HG03280 (cell line): Measurements from ENCODE around the gene TSPAN14.
A peak's percentile ranks its signal among the peaks of the same experiment; 100 is the strongest.
"Not testable (repeated sequence)": the region's sequence is repeated elsewhere in the genome, so short reads cannot be mapped to it uniquely, and the experiment has no call there.

Source experiments
- ATAC-seq: cut with Tn5 transposase; IDR thresholded peaks from one replicate; pipeline ENCODE4 v1.9.1; 2021; ENCODE audit warnings: mild to moderate bottlenecking, moderate library complexity; ENCODE audit not compliant: unreplicated experiment

The TSPAN14 gene, protein sequence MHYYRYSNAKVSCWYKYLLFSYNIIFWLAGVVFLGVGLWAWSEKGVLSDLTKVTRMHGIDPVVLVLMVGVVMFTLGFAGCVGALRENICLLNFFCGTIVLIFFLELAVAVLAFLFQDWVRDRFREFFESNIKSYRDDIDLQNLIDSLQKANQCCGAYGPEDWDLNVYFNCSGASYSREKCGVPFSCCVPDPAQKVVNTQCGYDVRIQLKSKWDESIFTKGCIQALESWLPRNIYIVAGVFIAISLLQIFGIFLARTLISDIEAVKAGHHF

DNA sequence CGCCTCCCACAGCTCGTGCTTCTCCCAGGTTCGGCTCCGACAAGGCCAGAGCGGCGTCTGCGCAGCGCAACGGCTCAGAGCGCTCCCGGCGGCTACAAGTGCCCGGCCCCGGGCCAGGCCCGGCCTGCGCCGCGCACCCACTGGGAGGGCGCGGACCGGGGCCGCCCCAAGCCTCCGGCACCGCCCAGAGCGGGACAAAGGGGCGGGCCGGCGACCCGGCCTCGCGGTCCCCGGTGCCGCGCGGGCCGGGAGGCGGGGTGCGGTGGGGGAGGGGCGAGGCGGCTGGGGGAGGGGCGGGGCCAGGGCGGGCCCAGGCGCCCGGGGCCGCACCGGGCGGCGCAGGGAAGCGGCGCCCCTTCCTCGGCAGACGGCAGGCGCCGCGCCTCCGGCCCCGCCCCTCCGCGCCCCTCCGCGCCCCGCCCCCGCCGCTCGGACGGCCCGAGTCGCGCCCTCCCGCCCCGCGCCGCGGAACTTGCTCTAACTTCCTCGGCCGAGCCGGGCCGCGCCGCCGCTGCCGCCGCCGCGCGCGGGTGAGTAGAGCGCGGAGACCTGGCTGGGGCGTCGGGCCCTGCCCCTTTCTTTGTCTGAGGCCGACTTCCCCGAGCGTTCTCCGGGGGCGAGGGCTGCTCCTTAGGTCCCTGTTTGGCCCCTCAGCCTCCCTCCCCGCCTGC, at the start of gene TSPAN14:
TSS of gene TSPAN14 (plus strand) at position 469 of the 671 bp plus-strand sequence. CDS start 34,924 bp downstream, outside the sequence.
- ATAC-seq, result peak; percentile 72

DNA sequence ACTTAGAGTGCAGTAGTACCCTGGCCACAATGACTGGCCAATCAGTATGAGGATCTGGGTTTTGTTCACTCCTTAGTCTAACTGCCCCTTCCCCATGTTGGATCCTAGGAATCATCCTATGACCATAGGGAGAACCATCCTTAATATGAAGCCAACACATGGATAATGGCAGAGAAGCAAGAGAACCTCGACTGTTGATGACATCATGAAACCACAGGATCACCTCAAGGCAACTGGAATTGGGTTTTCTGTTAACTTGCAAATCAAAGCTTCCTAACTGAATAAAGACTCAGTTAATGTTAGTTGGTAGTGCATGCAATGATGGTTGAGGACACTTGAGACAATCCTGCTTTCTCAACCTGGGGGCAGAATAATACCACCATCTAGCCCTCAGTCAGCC, 49.1 kb upstream of the TSPAN14 start:
- no peak for ATAC-seq

DNA sequence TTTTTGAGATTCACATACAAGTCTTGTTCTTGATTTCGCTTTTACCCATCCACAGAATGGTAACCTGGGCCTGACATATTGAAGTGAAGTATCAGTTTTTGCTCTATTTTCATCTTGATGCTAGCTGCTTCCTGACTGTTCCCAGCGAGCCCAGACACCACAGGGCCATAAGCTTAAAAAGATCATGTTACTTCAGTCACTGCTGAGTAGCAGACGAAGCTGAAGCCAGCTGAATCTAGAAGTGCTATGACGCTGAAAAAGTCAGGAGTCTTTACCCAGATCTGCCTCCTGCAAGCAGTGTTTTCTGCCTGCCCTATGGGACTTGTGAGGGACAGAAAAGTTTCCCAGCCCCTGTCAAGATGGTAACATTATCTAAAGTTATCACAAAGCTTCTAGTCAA, 48.5 kb upstream of the TSPAN14 start:
- ATAC-seq, result no peak

DNA sequence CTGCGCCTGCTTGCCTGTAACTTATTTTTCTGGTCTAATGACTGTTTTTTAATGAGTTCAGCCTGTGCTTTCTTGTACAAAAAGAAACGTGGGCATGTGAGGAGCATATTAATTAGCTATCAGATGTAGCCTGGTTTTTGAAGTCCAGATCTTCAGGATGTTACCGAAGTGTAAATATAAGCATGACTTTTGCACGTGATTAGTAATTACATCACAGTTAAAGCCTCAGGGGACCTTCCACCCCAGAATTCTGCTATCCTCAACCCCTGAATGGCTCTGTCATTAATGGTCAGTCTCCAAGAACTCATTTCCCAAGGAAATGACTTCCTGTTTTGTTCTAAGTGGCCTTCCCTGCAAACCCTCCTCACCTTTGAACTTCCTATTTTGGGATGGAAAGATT, 47.9 kb upstream of the TSPAN14 start:
- no peak for ATAC-seq

DNA sequence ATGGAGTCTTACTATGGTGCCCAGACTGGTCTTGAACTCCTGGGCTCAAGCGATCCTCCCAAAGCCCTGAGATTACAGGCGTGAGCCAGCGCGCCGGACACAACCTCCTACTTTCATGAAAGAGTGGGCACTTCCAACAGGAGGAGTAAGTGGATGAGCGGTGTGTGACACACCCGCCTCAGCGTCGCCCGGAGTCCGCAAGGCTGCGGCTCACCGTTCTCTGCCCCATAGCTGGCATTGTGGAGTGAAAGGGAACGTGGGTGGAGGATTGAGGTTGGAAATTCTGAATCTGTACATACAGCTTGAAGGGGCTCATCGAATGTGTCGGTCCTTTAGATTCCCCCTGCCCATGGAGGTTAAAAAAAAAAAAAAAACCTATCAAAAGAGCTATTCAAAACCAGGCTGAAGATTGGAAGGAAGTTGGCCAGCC, 46.3 kb upstream of the TSPAN14 start:
- ATAC-seq, result peak; percentile 25

DNA sequence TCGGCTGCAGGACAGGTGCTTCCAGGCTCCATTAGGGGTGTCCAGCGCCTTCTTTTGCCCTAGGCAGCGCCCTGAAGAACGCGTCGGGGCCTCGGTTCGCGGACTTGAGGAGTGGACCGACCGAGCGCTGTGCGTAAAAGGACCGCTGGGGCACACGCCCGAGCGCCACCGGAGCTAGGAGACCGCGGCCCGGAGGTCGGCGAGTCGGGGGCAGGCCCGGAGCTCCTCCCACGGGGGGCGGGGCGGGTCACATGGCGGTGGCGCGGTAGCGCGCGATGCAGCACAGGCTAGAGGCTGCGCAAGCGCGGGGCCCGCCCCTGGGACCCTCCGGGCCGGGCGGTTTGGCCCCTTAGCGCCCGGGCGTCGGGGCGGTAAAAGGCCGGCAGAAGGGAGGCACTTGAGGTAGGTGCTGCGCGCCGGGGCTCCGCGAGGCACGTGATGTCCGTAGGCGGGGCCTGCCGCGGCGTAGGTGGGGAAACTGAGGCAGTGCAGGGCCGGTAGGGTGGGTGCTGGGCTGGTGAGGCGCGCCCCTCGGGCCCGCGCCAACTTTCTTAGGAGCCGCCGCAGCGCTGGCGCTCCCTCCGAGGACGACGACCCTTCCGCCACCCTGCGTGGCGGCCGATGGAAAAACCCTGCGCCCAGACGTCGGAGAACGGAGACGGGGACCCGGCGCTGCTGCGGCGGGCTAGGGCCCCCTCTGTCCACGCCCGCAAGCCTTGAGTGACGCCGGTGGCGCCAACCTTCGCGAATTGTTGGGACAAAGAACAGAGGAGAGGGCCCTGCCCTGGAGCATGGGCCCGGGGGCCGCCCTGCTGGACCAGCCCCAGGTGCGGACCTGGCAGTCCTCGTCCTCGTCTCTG, 45.6 kb upstream of the TSPAN14 start, which contains the start of gene PRXL2A:
TSS of gene PRXL2A (plus strand) at position 310 of the 860 bp plus-strand sequence. CDS start 11,917 bp downstream, outside the sequence.
- ATAC-seq, result peak; percentile 95

DNA sequence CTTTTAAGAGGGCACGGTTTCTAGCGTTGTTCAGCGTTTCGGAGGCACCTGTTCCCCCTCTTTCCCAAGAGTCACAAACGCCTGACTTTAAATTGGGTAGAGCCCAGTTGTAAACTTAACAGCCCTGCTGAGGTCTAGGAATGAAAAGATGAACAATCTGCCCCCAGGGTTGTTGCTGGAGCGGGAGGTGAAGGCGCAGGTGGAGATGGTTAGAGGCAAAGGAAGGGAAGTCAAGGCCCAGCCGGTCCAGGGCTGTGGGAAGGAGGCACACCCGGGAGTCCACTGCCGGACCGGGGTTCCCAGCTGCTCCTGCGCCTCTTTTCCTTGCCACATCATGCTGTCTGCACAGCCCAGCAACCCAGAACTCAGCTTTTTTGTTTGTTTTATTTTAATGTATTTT, 45.0 kb upstream of the TSPAN14 start:
- ATAC-seq, result no peak

DNA sequence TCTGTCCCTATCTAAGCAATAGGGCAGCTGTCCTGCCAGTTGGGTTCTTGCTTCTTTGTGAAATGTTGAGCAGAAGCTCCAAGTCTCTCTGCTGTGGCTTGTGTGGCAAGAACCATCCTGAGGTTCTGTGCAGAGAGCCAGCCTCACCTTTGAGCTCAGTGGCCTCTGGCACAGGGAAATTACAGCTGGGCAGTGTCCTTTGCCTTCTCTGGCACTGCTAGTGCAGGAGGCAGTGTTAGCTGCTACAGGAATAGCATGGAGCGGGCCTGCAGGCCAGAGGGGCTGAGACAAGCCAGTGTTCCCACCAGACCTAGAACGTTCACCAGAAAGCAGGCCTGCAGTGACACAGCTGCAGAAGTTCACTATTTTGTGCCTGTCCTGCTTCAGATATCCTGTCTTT, 44.0 kb upstream of the TSPAN14 start:
- ATAC-seq, result no peak

DNA sequence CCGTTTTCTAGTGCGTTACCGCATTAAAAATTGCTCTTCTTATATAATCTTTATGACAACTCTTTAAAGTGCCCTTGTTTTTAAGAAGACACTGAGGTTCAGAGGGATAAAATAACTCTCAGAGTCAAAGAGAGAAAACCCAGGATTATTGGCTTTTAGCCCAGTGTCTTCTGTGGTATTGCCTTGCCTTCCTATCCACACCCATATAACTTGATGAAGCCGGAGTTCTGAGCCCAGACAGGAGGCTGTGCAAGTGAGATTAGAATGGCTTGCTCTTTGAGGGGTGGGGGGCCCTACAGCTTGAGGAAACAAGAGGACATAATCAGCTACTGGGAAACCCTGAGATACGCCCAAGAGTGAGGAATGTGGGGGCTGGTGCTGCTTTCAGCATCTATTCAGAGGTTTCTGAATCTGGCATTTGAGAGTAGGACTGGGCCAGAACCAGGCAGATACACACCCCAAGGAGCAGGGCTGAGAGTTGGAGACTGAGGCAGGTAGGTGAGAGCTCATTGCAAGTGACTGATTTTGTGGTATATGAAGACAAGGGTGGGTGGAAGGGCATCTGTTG, 43.4 kb upstream of the TSPAN14 start:
- ATAC-seq, result no peak

DNA sequence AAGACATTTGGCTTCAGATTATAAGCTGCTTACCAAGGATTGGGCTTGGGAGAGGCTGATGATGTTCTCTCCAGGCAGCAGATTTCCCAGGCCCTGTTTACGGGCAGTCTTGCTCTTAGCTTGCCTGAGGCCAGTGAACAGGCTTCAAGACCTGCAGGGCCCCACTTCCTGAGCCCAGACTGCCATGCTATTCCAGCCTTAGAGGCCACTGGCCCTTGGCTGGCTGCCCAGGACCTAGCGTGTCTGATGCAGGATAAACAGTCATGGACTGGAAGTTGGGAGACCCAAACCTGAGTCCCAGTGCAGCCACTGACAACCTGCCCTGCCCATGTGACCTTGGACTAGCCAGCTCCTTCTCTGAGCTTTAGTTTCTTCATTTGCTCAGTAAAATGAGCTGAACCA, 42.8 kb upstream of the TSPAN14 start:
- no peak for ATAC-seq

DNA sequence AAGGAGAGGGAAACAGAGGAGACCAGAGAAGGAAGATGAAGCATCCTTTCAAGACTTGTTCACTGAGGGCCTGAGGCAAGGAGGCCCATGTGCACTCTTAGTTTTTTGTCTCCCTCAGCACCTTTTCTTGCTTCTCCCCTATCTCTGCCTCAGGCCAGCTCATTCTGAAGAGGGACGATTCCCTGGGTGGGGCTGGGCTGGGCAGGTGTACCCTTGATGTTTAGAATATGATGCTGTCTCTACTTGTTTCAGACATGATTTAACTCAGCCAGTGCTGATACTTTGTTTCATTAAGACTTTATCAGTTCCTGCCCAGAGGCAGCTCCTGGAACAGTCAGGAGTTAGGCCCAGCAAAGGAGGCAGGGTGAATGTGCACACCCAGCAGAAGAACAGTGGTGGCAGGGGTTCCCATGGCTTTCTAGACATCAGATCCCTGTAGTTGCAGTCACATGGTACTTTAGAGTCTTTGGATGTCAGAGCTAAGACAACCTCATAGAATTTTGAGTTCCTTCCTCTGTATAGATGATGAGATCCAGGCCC, 42.4 kb upstream of the TSPAN14 start:
- ATAC-seq, result no peak

DNA sequence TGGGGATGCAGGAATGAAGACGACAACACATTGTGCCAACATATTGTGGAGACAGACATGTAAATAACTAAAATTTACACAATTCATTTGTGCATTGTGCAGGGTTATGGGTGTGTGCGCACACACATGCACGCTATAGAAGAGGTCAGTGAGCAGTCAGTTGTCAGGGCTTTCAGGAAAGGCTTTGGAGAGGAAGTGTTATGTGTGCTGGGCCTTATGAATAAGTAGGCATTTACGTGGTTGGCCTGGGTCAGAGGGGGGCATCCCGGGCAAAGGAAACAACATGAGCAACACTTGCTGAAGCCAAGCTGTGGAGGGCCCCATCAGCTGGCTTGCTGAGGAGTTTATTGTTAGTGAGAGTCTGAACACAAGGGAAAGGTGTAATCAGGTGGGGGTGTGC, 41.6 kb upstream of the TSPAN14 start:
- no peak for ATAC-seq

DNA sequence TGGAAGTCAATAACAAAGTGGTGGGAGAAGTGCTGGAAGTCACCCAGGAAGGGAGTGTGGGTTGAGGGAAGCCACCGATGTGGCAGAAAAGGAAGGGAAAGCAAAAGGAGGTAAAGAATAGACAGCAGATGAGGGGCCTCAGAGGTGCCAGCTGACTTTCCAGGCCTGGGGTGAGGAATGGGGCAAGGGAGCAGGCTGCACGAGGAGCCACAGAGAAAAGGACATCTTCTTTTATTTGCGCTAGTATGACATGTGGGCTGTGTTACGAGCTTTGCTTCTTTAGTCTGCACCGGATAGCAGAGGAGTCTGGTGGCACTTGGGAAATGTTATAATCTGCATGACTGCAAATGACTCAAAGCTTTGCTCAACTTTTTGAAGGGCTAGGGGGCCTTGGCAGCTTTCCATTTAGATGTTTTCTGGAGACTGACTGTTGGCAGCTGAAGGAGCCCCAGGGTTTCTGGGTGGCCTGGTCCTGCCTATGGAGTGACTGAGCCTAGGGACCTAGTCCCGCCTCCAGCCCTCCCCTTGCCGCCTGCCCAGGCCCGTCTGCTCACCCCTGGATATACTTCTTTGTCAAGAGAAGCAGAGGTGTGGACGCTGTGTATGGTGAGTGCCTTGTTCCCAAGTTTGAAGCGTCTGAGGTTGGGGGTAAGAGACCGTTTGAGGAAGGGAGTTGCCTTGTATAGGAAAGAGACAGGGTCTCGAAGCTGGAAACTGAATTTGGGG, 40.7 kb upstream of the TSPAN14 start:
- no peak for ATAC-seq

DNA sequence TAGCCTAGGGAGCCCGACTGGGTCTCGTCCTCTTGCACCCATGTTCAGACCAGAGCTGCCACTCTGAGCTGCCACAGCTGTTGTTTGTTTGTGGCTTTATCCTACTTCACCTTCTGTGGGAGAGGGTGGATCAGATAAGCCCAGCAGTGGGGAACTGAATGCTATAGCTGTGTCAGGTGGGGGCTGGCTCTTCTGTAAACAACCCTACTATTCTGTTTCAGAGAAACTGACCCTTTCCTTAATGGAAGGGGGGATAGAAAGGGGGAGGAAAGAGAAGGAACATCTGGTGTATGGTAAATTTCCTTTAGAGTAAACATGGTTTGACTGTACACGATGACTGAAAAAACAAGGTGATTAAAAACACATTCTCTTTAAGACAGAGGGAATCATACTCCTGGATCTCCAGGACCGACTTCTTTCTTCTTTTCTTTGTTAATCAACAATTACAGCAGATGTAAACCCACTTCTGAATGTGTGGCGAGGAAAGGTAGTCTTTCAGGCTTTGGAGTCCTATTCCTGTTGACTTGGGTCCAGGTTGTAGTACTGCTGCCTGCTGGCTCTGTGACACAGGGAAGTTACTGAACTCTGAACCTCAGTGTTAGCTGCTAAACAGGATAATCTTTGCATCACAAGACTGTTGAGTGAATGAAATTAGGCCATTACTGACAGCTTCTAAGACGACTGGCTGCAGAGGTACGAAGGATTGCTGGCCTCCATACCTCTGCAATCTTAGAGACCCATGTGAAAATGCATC, 39.8 kb upstream of the TSPAN14 start:
- no peak for ATAC-seq

DNA sequence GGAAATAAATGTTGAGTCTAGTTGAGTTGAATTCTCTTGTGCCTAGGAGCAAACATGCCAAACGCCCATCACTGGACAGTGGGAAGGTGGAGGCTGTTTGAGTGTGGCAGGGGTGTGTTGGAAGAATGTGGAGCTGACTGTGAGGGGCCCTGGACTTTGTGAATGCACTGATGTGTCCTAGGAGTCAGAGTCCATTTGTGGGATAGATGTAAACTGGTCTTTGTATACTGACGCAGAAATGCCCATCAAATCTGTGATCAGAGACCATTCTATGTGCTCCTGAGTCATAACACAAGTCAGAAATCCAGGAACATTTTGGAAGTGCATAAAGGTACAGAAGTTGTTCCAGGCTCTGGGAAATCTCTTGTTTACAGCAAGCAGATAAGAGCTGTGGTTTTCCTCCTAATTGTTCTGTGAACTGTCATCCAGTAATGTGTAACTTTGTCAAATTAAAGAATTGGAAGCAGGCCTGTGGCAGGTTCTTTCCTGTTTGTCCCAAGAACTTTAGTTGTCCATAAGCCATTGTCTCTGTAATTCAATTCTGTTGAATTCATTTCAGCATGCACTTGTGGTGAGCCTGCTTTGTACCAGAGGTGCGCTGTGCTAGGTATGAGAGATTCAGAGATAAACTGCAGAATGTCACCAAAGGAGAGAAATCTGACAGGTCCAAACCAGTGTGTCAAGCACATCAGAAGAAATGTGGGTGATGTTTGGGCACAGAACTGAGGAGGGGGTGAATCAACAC, 38.2 kb upstream of the TSPAN14 start:
- ATAC-seq, result no peak

DNA sequence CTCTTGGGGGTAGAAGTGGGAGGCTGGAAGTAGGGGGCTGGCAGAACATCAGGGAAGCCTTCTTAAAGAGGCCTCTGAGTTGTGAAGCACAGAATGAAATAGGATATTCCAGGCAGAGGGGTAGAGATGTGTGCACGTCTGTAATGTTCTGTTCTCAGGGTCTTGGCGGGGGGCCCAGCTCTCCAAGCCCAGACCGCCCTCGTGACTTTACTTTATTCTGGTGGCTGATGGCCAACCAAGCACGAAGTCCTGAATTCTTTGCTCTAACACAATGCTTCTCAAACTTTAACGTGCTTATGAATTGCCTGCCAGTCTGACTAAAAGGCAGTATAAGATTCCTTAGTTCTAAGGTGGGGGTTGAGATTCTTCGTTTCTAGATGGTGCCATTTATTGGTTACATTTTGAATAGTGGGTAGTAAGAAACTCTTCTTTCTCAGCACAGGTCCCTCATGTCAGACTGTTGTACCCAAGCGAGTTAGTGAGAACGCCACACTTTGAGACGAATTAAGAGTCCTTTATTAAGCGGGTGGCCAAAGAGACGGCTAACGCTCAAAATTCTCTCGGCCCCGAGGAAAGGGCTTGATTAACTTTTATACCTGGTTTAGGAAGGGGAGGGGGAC, 37.5 kb upstream of the TSPAN14 start:
- ATAC-seq, result no peak

DNA sequence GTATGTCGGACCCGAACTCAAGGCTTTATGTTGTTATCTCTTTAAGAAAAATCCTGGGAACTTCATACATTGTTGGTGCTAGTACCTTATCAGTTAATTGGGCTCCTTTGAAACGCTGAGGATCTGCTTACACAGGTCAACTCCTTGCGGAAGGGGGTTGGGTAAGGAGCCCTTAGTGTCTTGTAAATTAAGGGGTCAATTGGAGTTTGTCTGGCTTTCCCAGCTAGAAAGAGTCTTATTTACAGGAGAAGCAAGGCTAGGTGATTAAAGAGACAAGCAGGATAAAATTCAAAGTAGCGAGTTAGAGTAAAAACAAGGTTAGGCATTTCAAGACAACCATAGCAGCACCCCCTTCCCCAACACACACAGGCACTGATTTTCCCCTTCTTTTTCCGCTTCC, 36.9 kb upstream of the TSPAN14 start:
- ATAC-seq, result not testable (repeated sequence)

DNA sequence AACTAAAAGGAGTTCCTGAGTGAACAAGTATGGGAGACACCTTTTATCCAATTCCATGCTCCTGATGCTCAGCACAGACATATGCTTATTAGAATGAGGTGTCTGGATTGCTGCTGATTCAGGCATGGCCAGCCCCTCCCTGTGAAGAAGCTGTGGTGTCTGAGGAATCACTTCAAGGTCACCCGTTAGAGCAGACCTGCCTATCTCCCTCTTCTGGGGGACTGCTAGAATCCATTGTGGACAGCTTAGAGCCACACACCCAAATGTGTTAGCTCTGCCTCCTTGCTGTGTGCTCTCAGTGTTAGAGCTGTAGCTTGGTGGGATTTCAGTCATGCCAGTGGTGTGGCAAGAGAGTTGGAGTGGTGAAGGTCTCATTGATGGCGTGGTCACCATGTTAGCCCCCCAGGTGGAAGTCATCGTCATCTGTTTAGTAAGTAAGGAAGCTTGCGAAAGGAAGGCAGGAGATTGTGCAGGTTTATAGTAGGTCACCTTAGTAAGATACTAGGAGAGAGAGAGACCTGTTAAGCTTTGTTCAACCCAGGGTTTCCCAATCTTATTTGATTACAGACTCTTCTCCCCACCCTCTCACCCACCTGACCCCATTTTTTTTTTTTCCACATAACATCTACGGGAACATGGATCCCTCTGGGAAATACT, 32.9 kb upstream of the TSPAN14 start:
- peak; percentile 24 for ATAC-seq
